Activated naive CD4-positive, alpha-beta T cell treated with anti-CD3 and anti-CD28 coated beads for 36 hours (primary cell): Measurements from ENCODE around the gene CLDN25. TPM values are rescaled to one million over a fixed set of nuclear protein-coding genes. Genes with fewer than 3 reads are reported as not detected.

Experiments
- CTCF ChIA-PET: fragments of 350-600 bp; sonication (Branson Sonifier 250); formaldehyde crosslinking; loops from one replicate; lab custom pipeline; 2021; ENCODE audit warnings: antibody characterized with exemption; lab: Charles Lee
- DNase-seq: peaks from one replicate; pipeline ENCODE4 v3.0.0-alpha.2; 2020
- H3K27ac Mint-ChIP-seq: one replicate; pipeline ENCODE4 v1.8.0; 2021; ENCODE audit warnings: mild to moderate bottlenecking, mixed read lengths
- H3K27me3 Mint-ChIP-seq: one replicate; pipeline ENCODE4 v1.8.0; 2021; ENCODE audit warnings: low read depth, mixed read lengths
- H3K36me3 Mint-ChIP-seq: one replicate; pipeline ENCODE4 v1.8.0; 2021; ENCODE audit warnings: low read depth, mixed read lengths
- H3K4me1 Mint-ChIP-seq: one replicate; pipeline ENCODE4 v1.8.0; 2021; ENCODE audit warnings: low read depth, mixed read lengths
- H3K4me3 Mint-ChIP-seq: one replicate; pipeline ENCODE4 v1.8.0; 2021; ENCODE audit warnings: mild to moderate bottlenecking, moderate library complexity, mixed read lengths
- H3K9me3 Mint-ChIP-seq: one replicate; pipeline ENCODE4 v1.8.0; 2021; ENCODE audit warnings: mixed read lengths
- intact Hi-C: fragments of 100-400 bp; cut with micrococcal nuclease; formaldehyde crosslinking; loops from one replicate; pipeline ENCODE4 v1.15.1; 2023
- total RNA-seq, 2 experiments: library from RNA; stranded (reverse); gene quantifications; one replicate each; pipeline ENCODE4 v1.2.3, GENCODE V29; 2021

The CLDN25 gene
- total RNA-seq, 2 experiments from 2014 or later = not detected

DNA sequence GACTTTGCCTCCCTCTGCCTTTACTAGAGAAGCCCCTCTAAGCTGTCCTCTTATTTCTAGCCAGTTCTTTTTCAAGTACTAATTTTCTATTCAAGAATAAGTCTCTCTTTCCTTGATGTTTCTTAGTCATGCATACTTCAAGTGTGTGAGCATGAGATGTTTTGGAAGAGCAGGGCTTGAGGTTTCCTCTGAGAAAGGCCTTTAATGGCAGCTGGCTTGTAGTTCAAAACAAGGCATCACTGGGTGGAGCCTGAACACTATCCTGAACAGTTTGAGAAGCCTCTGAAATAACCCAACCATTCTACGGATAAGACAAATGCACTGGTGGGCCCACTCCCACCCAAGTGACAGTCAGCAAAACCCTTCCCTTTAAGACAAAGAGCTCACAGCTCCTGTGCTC is 37.6 kb downstream of the CLDN25 start:
- Mint-ChIP-seq H3K27ac (no peak overlapping the region), H3K36me3 (peaks cover 24% of the 10 kb centered on the region), H3K4me3 (no peak overlapping the region), H3K4me1 (no peaks in the 10 kb centered on the region), H3K9me3 (no peaks in the 10 kb centered on the region), H3K27me3 (no peaks in the 10 kb centered on the region)
- no peak for DNase-seq
- intact Hi-C loops = no loop called here
- CTCF ChIA-PET = no interaction called here

GRCh38 chr11:113817626-113818025 is 38.0 kb downstream of the CLDN25 start:
- no peaks in the 10 kb centered on the region for H3K9me3 Mint-ChIP-seq
- CTCF ChIA-PET = no interaction called here
- no peak for DNase-seq
- H3K4me1 Mint-ChIP-seq = no peaks in the 10 kb centered on the region
- H3K27me3 Mint-ChIP-seq = no peaks in the 10 kb centered on the region
- H3K36me3 Mint-ChIP-seq = peaks cover 27% of the 10 kb centered on the region
- intact Hi-C loops = no loop called here
- H3K4me3 Mint-ChIP-seq = no peak overlapping the region
- no peak overlapping the region for H3K27ac Mint-ChIP-seq

DNA sequence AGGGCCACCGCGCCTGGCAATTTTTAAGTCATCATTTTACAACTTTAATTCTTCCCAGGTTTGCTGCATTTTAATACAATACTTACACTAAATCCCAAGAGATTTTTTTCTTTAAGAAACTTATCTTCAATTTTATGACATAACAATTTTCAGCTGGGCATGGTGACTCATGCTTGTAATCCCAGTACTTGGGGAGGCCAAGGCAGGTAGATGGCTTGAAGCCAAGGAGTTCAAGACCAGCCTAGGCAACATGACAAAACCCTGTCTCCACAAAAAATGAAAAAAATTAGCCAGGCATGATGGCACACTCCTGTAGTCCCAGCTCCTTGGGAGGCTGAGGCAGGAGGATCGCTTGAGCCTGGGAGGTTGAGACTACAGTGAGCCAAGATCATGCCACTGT is 38.8 kb downstream of the CLDN25 start:
- CTCF ChIA-PET = interaction anchor here (0.7 kb wide), 1 partner anchor 13 kb away, joined by 4 read pairs; no protein-coding TSS in a partner anchor
- H3K4me1 Mint-ChIP-seq = no peaks in the 10 kb centered on the region
- peaks cover 32% of the 10 kb centered on the region for H3K36me3 Mint-ChIP-seq
- H3K9me3 Mint-ChIP-seq = no peaks in the 10 kb centered on the region
- no peaks in the 10 kb centered on the region for H3K27me3 Mint-ChIP-seq
- H3K4me3 Mint-ChIP-seq = no peak overlapping the region
- no peak overlapping the region for H3K27ac Mint-ChIP-seq
- intact Hi-C loops = no loop called here
- DNase-seq = no peak

DNA sequence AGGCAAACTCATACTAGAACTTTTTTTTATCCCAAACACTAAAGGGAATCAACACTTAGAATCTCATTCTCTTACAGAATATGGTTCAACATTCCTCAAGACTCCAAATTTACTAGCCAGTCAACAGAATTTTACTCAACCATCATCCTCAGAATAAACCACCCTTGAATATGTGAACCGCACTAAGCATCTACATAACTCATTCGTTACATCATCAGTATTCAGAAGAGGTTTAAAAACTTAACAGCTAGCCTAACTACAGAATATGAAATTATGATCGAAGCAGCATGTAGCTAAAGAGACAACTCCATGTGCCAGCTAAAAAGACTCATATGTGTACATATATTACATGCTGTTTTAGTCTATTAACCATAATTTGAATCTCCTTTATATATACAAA is 47.9 kb downstream of the CLDN25 start:
- no peaks in the 10 kb centered on the region for H3K27me3 Mint-ChIP-seq
- DNase-seq = no peak
- no peak overlapping the region for H3K4me3 Mint-ChIP-seq
- H3K4me1 Mint-ChIP-seq = no peaks in the 10 kb centered on the region
- CTCF ChIA-PET = interaction anchor here (0.6 kb wide), 2 partner anchors 20 to 280 kb away, joined by 4 read pairs; no protein-coding TSS in a partner anchor
- H3K9me3 Mint-ChIP-seq = no peaks in the 10 kb centered on the region
- intact Hi-C loops = no loop called here
- H3K36me3 Mint-ChIP-seq = peaks cover 31% of the 10 kb centered on the region
- no peak overlapping the region for H3K27ac Mint-ChIP-seq

DNA sequence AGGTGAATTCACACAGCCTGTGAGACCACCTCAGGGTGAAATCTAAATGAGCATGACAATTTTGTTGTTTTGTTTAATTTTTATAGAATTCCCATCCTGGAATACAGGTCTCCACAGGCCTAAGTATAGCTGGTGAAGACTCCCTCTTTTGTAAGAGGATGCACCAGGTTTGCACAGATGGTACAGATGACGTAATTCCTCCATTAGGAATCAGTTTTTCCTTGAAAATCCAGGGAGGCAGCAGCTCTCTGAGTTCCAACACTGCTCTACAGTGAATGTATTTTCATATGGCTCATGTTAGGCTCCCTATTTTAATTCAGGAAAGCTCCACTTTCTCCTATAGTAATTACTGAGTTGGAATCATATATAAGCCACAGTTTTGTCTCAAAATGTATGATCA is 48.6 kb downstream of the CLDN25 start:
- intact Hi-C loops = no loop called here
- H3K27me3 Mint-ChIP-seq = no peaks in the 10 kb centered on the region
- H3K36me3 Mint-ChIP-seq = peaks cover 26% of the 10 kb centered on the region
- no peak overlapping the region for H3K4me3 Mint-ChIP-seq
- no peaks in the 10 kb centered on the region for H3K4me1 Mint-ChIP-seq
- CTCF ChIA-PET = no interaction called here
- H3K9me3 Mint-ChIP-seq = no peaks in the 10 kb centered on the region
- DNase-seq = no peak
- H3K27ac Mint-ChIP-seq = no peak overlapping the region

DNA sequence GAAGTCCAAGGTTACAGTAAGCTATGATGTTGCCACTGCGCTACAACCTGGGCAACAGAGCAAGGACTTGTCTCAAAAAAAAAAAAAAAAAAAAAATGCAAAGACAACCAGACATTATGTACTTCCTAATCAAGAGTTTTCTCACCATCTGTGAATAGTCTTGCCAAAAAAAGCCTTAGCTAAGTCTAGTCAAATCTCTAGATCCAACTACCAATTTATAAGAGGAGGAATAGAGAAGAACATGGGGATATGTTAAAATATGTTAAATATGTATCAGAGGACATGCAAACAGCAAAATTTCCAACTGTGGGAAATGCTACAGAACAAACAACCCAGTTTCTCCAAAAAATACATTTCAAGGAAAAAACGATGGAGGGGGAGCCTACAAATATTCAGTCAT is 50.2 kb downstream of the CLDN25 start:
- no peak overlapping the region for H3K27ac Mint-ChIP-seq
- H3K36me3 Mint-ChIP-seq = peaks cover 26% of the 10 kb centered on the region
- CTCF ChIA-PET = no interaction called here
- H3K4me1 Mint-ChIP-seq = no peaks in the 10 kb centered on the region
- H3K4me3 Mint-ChIP-seq = no peak overlapping the region
- no peaks in the 10 kb centered on the region for H3K9me3 Mint-ChIP-seq
- intact Hi-C loops = no loop called here
- H3K27me3 Mint-ChIP-seq = no peaks in the 10 kb centered on the region
- no peak for DNase-seq

Other genes starting within 250 kb of the CLDN25 start
- gene TMPRSS5, start 73.5 kb upstream of the CLDN25 start, total RNA-seq = 1 to 10 TPM; 1.1 to 1.2 TPM
- gene ZW10, start 6.1 kb upstream of the CLDN25 start, total RNA-seq = 10 to 100 TPM; 10.7 to 11.6 TPM
- gene USP28, start 95.8 kb downstream of the CLDN25 start, total RNA-seq = 10 to 100 TPM; 26.1 to 26.8 TPM
- gene HTR3B, start 125.0 kb downstream of the CLDN25 start, total RNA-seq = not detected
- gene HTR3A, start 195.3 kb downstream of the CLDN25 start, total RNA-seq = not detected